WTC11 (cell line): ENCODE measurements around the gene EFCAB12.

Experiments
- CTCF ChIP-seq: fragments of 200-600 bp; IDR thresholded peaks from 2 replicates; pipeline ENCODE4 v1.8.0; 2022; ENCODE audit warnings: antibody characterized with exemption
- E2F4 ChIP-seq: sonication (generic); formaldehyde crosslinking; IDR thresholded peaks from 2 replicates; pipeline ENCODE4 v1.8.1; 2022; ENCODE audit warnings: low read depth, mild to moderate bottlenecking, moderate library complexity, missing genetic modification reagents, borderline replicate concordance
- ELF4 ChIP-seq: sonication (generic); formaldehyde crosslinking; IDR thresholded peaks from 2 replicates; pipeline ENCODE4 v1.8.1; 2022; ENCODE audit warnings: low read depth, mild to moderate bottlenecking, moderate library complexity, missing genetic modification reagents
- ETV6 ChIP-seq: sonication (generic); formaldehyde crosslinking; IDR thresholded peaks from 2 replicates; pipeline ENCODE4 v1.8.1; 2022; ENCODE audit warnings: mild to moderate bottlenecking, missing genetic modification reagents
- GRHL2 ChIP-seq: fragments of 250-450 bp; sonication (Bioruptor Pico); IDR thresholded peaks from 2 replicates; pipeline ENCODE4 v1.8.0; 2022; ENCODE audit warnings: mild to moderate bottlenecking, moderate library complexity; ENCODE audit not compliant: insufficient replicate concordance, severe bottlenecking
- HMGXB4 ChIP-seq: sonication (generic); formaldehyde crosslinking; IDR thresholded peaks from 2 replicates; pipeline ENCODE4 v1.8.1; 2023; ENCODE audit warnings: mild to moderate bottlenecking, moderate library complexity, missing genetic modification reagents
- MYBL2 ChIP-seq: sonication (generic); formaldehyde crosslinking; IDR thresholded peaks from 2 replicates; pipeline ENCODE4 v1.8.1; 2023; ENCODE audit warnings: mild to moderate bottlenecking, moderate library complexity, missing genetic modification reagents
- NFE2L1 ChIP-seq: sonication (generic); formaldehyde crosslinking; IDR thresholded peaks from 2 replicates; pipeline ENCODE4 v1.8.1; 2023; ENCODE audit warnings: missing genetic modification reagents
- USF2 ChIP-seq: sonication (generic); formaldehyde crosslinking; IDR thresholded peaks from 2 replicates; pipeline ENCODE4 v1.8.1; 2023; ENCODE audit warnings: mild to moderate bottlenecking, missing genetic modification reagents, moderate library complexity
- ZBTB21 ChIP-seq: sonication (generic); formaldehyde crosslinking; IDR thresholded peaks from 2 replicates; pipeline ENCODE4 v1.8.1; 2023; ENCODE audit warnings: mild to moderate bottlenecking, missing genetic modification reagents, borderline replicate concordance
- ZNF232 ChIP-seq: sonication (generic); formaldehyde crosslinking; IDR thresholded peaks from 2 replicates; pipeline ENCODE4 v1.8.0; 2022; ENCODE audit warnings: mild to moderate bottlenecking, missing genetic modification reagents

GRCh38 chr3:129386984-129387383, 41.5 kb downstream of the EFCAB12 start:
- TF ChIP-seq CTCF (no peak), GRHL2 (CRISPR knock-in tag) (no peak), ETV6 (no peak), MYBL2 (CRISPR knock-in tag) (no peak), USF2 (CRISPR knock-in tag) (no peak), E2F4 (no peak), ELF4 (CRISPR knock-in tag) (no peak), HMGXB4 (CRISPR knock-in tag) (no peak), ZBTB21 (CRISPR knock-in tag) (no peak), NFE2L1 (CRISPR knock-in tag) (no peak), ZNF232 (no peak)
